Lower lobe of right lung (tissue), 2 donors: Measurements from ENCODE around the gene TMC5. TPM values are rescaled to one million over a fixed set of nuclear protein-coding genes. Genes with fewer than 3 reads are reported as not detected.

ENCODE experiments used
- ATAC-seq, 2 donors: fragments of 200-7000 bp; cut with Tn5 transposase; one replicate each; pipeline ENCODE4 v1.9.1; 2020 to 2022; ENCODE audit warnings: mild to moderate bottlenecking in 2 of 2, moderate library complexity in 2 of 2
- DNase-seq: peaks from one replicate; pipeline ENCODE4 v3.0.0-alpha.2; 2020
- H3K27ac ChIP-seq: fragments of 200-600 bp; one replicate; pipeline ENCODE4 v1.8.0; 2022
- H3K27me3 ChIP-seq: fragments of 200-600 bp; one replicate; pipeline ENCODE4 v1.8.0; 2022; ENCODE audit warnings: low read depth
- H3K36me3 ChIP-seq: fragments of 200-600 bp; one replicate; pipeline ENCODE4 v1.8.0; 2022; ENCODE audit warnings: mild to moderate bottlenecking
- H3K4me1 ChIP-seq: fragments of 200-600 bp; one replicate; pipeline ENCODE4 v1.8.0; 2022
- H3K4me3 ChIP-seq: fragments of 200-600 bp; one replicate; pipeline ENCODE4 v1.8.0; 2022; ENCODE audit warnings: mild to moderate bottlenecking
- H3K9me3 ChIP-seq: fragments of 200-600 bp; one replicate; pipeline ENCODE4 v1.8.0; 2022
- intact Hi-C: fragments of 100-400 bp; cut with DNase I; formaldehyde crosslinking; loops from one replicate; pipeline ENCODE4 v1.11.0; 2022
- total RNA-seq: library from RNA; stranded (reverse); fragmentation: NEBNext Ultra II Directional; extraction: Animal tissue kit (Norgen Biotek cat#: 25700); gene quantifications from one replicate; pipeline ENCODE4 v1.2.1, GENCODE V29; 2021
- TF ChIP-seq, protein P1 (sequence below): fragments of 200-600 bp; IDR thresholded peaks from one replicate; pipeline ENCODE4 v1.8.0; 2022; ENCODE audit warnings: antibody characterized with exemption, mild to moderate bottlenecking
- donor health status: DM: no; HTN: yes; CAD: no; lungs with severe emphysema.

Gene TMC5
- total RNA-seq, 1 donor from 2014 or later: 62.1 TPM

DNA sequence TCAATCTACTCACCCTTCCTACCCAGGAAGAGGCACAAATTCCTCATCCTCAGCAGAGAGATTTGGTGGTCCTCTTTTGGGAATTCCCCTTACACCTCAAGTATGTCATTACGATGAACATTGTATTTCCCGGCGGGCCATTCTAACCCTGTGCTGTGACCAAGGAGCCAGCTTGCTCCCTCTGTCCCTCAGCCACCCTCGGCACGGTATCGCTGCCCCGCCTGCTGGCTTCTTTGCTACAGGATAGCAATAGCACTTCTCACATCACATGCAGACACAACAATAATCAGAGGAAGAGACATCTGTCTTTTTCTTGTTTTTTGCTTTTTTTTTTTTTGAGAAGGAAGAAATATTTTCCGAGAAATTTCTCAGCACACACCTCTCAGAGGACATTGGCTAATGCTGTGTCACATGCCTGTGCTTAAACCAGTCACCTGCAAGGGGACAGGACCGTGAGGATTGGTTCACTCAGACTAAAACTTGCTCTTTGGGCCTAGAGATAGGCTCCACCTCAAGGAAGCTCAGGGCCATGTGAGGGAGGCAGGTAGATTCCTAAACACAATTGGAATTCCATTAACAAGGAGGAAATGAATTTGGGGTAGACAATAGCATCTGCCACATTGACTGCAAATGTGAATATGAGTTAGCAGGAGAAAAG lies 41.2 kb downstream of the TMC5 start:
- ATAC-seq (no peak), DNase-seq (no peak)
- no peaks in the 10 kb centered on the region for H3K9me3 ChIP-seq
- no peak overlapping the region for H3K27ac ChIP-seq
- no peak overlapping the region for H3K4me3 ChIP-seq
- intact Hi-C loops: no loop called here
- TF ChIP-seq, protein P1, sequence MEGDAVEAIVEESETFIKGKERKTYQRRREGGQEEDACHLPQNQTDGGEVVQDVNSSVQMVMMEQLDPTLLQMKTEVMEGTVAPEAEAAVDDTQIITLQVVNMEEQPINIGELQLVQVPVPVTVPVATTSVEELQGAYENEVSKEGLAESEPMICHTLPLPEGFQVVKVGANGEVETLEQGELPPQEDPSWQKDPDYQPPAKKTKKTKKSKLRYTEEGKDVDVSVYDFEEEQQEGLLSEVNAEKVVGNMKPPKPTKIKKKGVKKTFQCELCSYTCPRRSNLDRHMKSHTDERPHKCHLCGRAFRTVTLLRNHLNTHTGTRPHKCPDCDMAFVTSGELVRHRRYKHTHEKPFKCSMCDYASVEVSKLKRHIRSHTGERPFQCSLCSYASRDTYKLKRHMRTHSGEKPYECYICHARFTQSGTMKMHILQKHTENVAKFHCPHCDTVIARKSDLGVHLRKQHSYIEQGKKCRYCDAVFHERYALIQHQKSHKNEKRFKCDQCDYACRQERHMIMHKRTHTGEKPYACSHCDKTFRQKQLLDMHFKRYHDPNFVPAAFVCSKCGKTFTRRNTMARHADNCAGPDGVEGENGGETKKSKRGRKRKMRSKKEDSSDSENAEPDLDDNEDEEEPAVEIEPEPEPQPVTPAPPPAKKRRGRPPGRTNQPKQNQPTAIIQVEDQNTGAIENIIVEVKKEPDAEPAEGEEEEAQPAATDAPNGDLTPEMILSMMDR: no peak
- H3K36me3 ChIP-seq: peaks cover 19% of the 10 kb centered on the region
- H3K4me1 ChIP-seq: no peaks in the 10 kb centered on the region
- H3K27me3 ChIP-seq: no peaks in the 10 kb centered on the region

DNA sequence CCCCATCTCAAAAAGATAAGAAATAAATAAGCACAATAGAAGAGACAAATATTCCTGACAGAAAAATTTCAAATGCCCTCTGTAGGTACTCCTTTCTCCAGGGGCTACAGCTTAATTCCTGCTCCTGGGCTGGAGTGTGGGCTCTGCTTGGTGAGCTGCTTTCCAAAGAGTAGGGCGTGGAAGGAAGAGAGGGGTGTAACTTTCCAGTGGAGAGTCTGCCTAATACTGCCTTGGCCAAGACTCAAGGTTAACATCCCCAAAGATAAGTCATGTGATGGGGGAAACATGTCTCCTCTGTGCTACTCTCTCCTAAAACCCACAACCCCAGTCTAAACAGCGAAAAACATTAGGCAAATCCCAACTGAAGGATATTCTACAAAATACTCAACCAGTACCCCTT lies 42.7 kb downstream of the TMC5 start:
- H3K36me3 ChIP-seq: peaks cover 19% of the 10 kb centered on the region
- TF ChIP-seq, protein P1: no peak
- H3K4me1 ChIP-seq: no peaks in the 10 kb centered on the region
- H3K27ac ChIP-seq: no peak overlapping the region
- no peaks in the 10 kb centered on the region for H3K9me3 ChIP-seq
- no peak overlapping the region for H3K4me3 ChIP-seq
- H3K27me3 ChIP-seq: no peaks in the 10 kb centered on the region
- intact Hi-C loops: no loop called here
- DNase-seq: no peak
- no peak for ATAC-seq

DNA sequence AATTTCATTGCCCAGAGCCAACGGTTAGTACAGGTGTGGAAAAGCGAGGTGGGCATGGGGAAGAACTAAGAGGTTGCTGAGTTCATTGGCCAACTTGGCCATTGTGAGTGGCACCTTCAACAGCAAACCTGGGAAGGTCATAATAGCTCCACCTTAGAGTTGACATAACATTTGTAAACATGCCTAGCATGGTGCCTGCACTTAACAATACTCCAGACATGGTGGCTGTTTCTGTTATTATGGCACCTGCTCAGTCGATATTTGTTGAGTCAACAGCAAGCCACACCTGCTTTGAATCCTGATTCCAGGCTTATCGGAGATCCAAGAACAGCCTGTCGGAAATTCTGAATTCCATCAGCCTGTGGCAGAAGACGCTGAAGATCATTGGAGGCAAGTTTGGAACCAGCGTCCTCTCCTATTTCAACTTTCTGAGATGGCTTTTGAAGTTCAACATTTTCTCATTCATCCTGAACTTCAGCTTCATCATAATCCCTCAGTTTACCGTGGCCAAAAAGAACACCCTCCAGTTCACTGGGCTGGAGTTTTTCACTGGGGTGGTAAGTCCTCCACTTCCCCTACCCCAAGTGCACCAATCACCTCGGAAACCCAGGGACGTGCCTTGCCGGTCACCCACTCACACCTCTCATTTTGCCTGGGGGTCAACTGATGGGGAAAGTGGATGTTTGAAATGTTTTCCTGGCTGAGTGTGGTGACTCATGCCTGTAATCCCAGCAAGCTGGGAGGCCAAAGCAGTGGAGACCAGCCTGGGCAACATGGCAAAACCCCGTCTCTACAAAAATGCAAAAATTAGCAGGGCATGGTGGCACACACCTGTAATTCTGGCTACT lies 46.0 kb downstream of the TMC5 start:
- TF ChIP-seq, protein P1: no peak
- peak; percentile 50 to 68 for ATAC-seq
- H3K27ac ChIP-seq: no peak overlapping the region

DNA sequence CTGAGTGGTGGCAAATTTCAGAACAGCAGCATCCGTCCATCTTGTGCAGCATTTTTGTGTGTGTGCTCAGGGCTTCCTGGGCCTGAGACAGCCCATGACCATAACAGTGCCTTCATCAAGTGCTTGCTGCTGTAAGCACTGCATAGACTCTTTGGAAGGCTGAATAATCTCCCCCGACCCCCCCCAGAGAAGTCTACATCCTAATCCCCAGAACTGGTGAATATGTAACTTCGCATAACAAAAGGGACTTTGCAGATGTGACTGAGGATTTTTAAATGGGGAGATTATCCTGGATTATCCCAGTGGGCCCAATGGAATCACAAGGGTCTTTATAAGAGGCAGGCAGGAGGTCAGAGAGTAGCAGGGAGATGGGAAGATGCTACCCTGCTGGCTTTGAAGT lies 50.6 kb downstream of the TMC5 start:
- Histone ChIP-seq H3K4me1 (no peaks in the 10 kb centered on the region), H3K27ac (no peak overlapping the region), H3K9me3 (no peaks in the 10 kb centered on the region), H3K27me3 (no peaks in the 10 kb centered on the region), H3K4me3 (no peak overlapping the region), H3K36me3 (peaks cover 37% of the 10 kb centered on the region)
- DNase-seq (no peak), ATAC-seq (no peak)
- intact Hi-C loops: no loop called here
- TF ChIP-seq, protein P1: no peak

More for the DNA sequence above, 46.0 kb downstream of the TMC5 start:
- DNase-seq: no peak
- H3K4me1 ChIP-seq: no peaks in the 10 kb centered on the region
- intact Hi-C loops: no loop called here
- no peak overlapping the region for H3K4me3 ChIP-seq
- H3K27me3 ChIP-seq: no peaks in the 10 kb centered on the region
- peaks cover 32% of the 10 kb centered on the region for H3K36me3 ChIP-seq
- no peaks in the 10 kb centered on the region for H3K9me3 ChIP-seq

DNA sequence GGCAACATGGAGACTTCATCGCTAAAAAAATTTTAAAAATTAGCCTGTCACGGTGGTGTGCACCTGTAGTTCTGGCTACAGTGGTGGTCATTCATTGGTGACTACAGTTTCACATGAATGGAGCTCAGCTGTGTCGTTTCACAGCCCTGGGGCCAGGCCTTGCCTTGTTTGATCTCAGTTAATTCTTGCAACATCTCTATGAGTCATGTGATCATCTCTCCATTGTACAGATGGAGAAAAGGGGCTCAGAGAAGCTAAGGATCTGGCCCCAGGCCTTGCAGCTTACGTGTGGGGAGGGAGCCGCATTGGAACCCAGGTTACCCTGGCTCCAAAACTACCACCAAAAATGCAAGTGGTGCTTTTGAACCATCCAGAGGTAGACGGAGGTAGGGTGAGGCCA lies 54.8 kb downstream of the TMC5 start:
- H3K36me3 ChIP-seq: peaks cover 37% of the 10 kb centered on the region

More for the DNA sequence above, 54.8 kb downstream of the TMC5 start:
- no peak for ATAC-seq
- DNase-seq: no peak
- intact Hi-C loops: no loop called here
- TF ChIP-seq, protein P1: no peak
- Histone ChIP-seq H3K27me3 (no peaks in the 10 kb centered on the region), H3K4me3 (no peak overlapping the region), H3K27ac (no peak overlapping the region), H3K4me1 (no peaks in the 10 kb centered on the region), H3K9me3 (no peaks in the 10 kb centered on the region)
